Endometrial microvascular endothelial cells (primary cell): Measurements from ENCODE around the gene ADSS1. TPM values are rescaled to one million over a fixed set of nuclear protein-coding genes. Genes with fewer than 3 reads are reported as not detected.

ENCODE experiments used
- in situ Hi-C: cut with HindIII; loops from 2 replicates; pipeline ENCODE4 v1.10.0; 2017; ENCODE audit warnings: low sequenced_read_pairs, low pct_unique_long_range_greater_than_20kb; ENCODE audit errors: inconsistent ontology term
- total RNA-seq: library from RNA; depleted of rRNA; stranded (reverse); fragments of >200 nt; gene quantifications from one replicate; pipeline ENCODE4 v1.2.3, GENCODE V29; 2015; ENCODE audit errors: inconsistent ontology term

ADSS1 gene
- total RNA-seq, 1 donor from 2014 or later: not detected

GRCh38 chr14:104794993-104795780 lies 71.2 kb downstream of the ADSS1 start, which contains the start of gene AKT1:
TSS of gene AKT1 (minus strand) at chr14:104795748. CDS start at chr14:104792643, 3,105 bp downstream.
- in situ Hi-C loops: no loop called here

- in situ Hi-C loops: no loop called here
Measured at GRCh38 chr14:104795781-104796686, 72.0 kb downstream of the ADSS1 start.

DNA sequence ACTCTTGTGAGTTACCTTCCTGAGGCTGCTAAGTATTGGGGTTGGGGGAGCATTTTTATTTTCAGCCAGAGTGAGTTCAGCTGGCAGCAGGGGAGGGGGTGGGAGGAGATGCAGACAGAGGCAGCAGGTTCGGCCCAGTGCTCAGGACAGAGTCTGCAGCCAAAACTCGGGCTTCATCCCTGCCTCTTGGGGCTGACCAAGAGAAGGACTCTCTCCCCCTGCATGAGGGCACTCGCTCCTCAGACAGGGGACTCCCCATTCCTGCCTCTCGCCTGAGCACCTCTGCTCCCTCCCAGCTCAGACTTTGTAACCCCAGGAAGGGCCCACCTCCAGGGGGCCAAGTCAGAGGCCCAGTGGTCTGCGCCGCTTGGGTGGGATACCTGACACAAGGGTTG lies 72.7 kb downstream of the ADSS1 start:
- in situ Hi-C loops: no loop called here

Other genes starting within 250 kb of the ADSS1 start
- not detected for gene C14orf180, start 144.5 kb upstream of the ADSS1 start, total RNA-seq
- not detected for gene TMEM179, start 119.5 kb upstream of the ADSS1 start, total RNA-seq
- 79.4 TPM for gene INF2, start 34.6 kb upstream of the ADSS1 start, total RNA-seq
- 250 TPM for gene SIVA1, start 28.9 kb downstream of the ADSS1 start, total RNA-seq
- gene AKT1, start 71.5 kb downstream of the ADSS1 start, total RNA-seq: 181 TPM
- 3.1 TPM for gene ZBTB42, start 76.9 kb downstream of the ADSS1 start, total RNA-seq
- gene CEP170B, start 141.0 kb downstream of the ADSS1 start, total RNA-seq: 20.1 TPM
- not detected for gene PLD4, start 200.7 kb downstream of the ADSS1 start, total RNA-seq